Measurements from ENCODE around the gene KIF13A. TPM values are rescaled to one million over a fixed set of nuclear protein-coding genes. Genes with fewer than 3 reads are reported as not detected.

KIF13A gene
- total and polyA plus RNA-seq, 2 experiments from 2014 or later = 8.4 to 28.2 TPM

DNA sequence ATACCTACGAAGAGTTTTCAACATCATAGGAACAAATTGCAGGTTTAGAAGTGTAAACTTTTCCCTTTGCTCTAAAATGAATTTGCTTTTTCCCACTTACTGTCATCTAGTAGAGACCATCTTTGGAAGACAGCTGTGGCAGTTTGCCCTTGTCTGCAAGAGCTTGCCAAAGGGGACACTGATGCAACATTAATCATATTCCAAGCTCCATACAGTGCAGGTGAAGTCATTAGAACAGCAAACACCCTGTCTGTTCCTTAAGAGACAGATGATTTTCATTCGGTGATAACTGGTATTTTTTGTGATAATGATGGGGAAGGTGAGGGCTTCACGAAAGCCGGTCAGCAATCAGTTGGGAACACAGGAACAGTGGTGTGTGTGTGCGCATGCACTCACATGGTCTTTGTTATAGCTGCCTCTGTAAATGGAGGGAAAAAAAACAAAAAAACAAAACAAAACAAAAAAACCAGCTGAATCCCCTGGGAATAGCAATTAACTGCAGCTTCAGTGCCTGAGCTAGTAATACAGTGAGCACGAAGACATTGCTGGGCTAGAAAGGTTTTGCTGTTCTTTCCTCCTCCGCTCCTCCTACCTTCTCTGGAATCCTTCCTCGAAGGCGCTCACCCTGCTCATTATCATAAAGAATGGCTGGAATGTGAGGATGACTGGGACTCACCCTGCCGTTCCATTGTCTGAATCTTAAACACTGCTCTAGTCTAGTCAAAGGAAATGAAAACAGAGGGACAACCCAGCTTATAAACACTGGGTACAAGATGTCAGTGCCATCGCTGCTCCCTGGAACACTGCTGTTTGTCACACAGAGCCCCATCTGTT lies 35.2 kb upstream of the KIF13A start:
- no peaks in the 10 kb centered on the region for H4K20me1 ChIP-seq (replicated peaks; ENCODE audit: insufficient read depth)
- no peaks in the 10 kb centered on the region for H3K79me2 ChIP-seq (replicated peaks; ENCODE audit: insufficient read depth)
- peaks cover 24% of the 10 kb centered on the region for H3K4me1 ChIP-seq (ENCODE audit: insufficient read depth)
- Mint-ChIP-seq H3K9me3 (peaks cover 6% of the 10 kb centered on the region; the same call in 1 of the 3 replicates), H3K36me3 (ENCODE audit: low read depth) (peaks cover 8% of the 10 kb centered on the region), H3K4me3 (peak overlapping the region; percentile 37; the same call in 2 of the 3 replicates), H3K27ac (peak overlapping the region; percentile 91), H3K27me3 (ENCODE audit: insufficient read depth, low read depth, poor library complexity) (peaks cover 4% of the 10 kb centered on the region), H3K4me1 (peaks cover 38% of the 10 kb centered on the region)
- peak overlapping the region; percentile 41 for H3K4me2 ChIP-seq
- no peak overlapping the region for H2AFZ ChIP-seq
- H3F3A ChIP-seq (replicated peaks; ENCODE audit: low read depth) = 0 out of 2 replicates have a peak, but pooled peaks cover 5% of the 10 kb centered on the region
- TF ChIP-seq, protein P1, sequence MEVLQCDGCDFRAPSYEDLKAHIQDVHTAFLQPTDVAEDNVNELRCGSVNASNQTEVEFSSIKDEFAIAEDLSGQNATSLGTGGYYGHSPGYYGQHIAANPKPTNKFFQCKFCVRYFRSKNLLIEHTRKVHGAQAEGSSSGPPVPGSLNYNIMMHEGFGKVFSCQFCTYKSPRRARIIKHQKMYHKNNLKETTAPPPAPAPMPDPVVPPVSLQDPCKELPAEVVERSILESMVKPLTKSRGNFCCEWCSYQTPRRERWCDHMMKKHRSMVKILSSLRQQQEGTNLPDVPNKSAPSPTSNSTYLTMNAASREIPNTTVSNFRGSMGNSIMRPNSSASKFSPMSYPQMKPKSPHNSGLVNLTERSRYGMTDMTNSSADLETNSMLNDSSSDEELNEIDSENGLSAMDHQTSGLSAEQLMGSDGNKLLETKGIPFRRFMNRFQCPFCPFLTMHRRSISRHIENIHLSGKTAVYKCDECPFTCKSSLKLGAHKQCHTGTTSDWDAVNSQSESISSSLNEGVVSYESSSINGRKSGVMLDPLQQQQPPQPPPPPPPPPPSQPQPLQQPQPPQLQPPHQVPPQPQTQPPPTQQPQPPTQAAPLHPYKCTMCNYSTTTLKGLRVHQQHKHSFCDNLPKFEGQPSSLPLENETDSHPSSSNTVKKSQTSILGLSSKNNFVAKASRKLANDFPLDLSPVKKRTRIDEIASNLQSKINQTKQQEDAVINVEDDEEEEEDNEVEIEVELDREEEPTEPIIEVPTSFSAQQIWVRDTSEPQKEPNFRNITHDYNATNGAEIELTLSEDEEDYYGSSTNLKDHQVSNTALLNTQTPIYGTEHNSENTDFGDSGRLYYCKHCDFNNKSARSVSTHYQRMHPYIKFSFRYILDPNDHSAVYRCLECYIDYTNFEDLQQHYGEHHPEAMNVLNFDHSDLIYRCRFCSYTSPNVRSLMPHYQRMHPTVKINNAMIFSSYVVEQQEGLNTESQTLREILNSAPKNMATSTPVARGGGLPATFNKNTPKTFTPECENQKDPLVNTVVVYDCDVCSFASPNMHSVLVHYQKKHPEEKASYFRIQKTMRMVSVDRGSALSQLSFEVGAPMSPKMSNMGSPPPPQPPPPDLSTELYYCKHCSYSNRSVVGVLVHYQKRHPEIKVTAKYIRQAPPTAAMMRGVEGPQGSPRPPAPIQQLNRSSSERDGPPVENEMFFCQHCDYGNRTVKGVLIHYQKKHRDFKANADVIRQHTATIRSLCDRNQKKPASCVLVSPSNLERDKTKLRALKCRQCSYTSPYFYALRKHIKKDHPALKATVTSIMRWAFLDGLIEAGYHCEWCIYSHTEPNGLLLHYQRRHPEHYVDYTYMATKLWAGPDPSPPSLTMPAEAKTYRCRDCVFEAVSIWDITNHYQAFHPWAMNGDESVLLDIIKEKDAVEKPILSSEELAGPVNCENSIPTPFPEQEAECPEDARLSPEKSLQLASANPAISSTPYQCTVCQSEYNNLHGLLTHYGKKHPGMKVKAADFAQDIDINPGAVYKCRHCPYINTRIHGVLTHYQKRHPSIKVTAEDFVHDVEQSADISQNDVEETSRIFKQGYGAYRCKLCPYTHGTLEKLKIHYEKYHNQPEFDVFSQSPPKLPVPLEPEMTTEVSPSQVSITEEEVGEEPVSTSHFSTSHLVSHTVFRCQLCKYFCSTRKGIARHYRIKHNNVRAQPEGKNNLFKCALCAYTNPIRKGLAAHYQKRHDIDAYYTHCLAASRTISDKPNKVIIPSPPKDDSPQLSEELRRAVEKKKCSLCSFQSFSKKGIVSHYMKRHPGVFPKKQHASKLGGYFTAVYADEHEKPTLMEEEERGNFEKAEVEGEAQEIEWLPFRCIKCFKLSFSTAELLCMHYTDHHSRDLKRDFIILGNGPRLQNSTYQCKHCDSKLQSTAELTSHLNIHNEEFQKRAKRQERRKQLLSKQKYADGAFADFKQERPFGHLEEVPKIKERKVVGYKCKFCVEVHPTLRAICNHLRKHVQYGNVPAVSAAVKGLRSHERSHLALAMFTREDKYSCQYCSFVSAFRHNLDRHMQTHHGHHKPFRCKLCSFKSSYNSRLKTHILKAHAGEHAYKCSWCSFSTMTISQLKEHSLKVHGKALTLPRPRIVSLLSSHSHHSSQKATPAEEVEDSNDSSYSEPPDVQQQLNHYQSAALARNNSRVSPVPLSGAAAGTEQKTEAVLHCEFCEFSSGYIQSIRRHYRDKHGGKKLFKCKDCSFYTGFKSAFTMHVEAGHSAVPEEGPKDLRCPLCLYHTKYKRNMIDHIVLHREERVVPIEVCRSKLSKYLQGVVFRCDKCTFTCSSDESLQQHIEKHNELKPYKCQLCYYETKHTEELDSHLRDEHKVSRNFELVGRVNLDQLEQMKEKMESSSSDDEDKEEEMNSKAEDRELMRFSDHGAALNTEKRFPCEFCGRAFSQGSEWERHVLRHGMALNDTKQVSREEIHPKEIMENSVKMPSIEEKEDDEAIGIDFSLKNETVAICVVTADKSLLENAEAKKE (CRISPR knock-in tag; IDR thresholded peaks at IDR 0.05) = 0 out of 2 replicates have a peak, but pooled peaks have one; percentile 48
- TF ChIP-seq NANOG (IDR thresholded peaks at IDR 0.05; ENCODE audit: borderline replicate concordance) (no peak), POLR2AphosphoS5 (IDR thresholded peaks at IDR 0.05; ENCODE audit: low read depth) (0 out of 2 replicates have a peak, but pooled peaks have one; percentile 36)
- DNase-seq (ENCODE audit: low spot score) (peak; percentile 97), ATAC-seq (peak; percentile 93)
- H3K4me3 ChIP-seq = peak overlapping the region; percentile 18
- H3K9me2 ChIP-seq (ENCODE audit: insufficient read depth) = no peaks in the 10 kb centered on the region
- H3K36me3 ChIP-seq (ENCODE audit: insufficient read depth) = no peaks in the 10 kb centered on the region
- peak overlapping the region; percentile 85 for H3K27ac ChIP-seq (ENCODE audit: low read depth)
- H3K27me3 ChIP-seq (ENCODE audit: insufficient read depth) = no peaks in the 10 kb centered on the region

All from GM23338 (cell line).